Activated CD8-positive, alpha-beta memory T cell treated with anti-CD3 and anti-CD28 coated beads for 48 hours (primary cell): Measurements from ENCODE around the gene ARMC9.

Experiments used
- DNase-seq, 3 experiments: peaks; one replicate each; pipeline ENCODE4 v3.0.0-alpha.2; 2020; ENCODE audit warnings: low read depth in 2 of 3, low spot score in 2 of 3

The ARMC9 gene

DNA sequence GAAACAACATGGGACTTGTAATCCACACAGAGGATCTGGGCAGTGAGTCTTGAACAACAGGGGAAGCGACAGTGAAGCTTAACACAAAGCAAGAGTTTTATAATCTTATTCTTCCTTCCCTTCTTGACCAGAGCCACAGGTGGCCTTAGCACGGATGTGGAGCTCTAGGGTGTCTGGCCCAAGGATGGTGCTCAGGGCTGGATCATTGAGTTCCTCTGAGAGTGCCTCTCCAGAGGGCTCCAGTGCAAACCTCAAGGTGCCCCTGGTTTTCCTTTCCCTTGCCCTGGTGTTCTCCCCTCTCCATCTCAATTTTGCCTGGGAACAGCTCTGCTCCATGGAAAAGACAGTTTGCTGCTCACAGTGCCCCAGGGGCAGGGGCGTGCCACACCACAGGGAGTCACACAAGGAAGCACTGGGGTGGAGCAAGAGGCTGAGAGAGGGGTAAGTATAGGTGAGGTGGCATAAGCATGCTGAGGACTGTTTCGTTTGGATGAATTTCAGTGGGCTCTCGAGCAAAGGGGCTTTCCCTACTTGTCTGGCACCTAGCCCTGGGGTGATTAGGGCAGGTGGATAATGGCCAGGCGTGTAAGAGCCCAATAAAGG, 108.5 kb downstream of the ARMC9 start:
- no peak for DNase-seq

DNA sequence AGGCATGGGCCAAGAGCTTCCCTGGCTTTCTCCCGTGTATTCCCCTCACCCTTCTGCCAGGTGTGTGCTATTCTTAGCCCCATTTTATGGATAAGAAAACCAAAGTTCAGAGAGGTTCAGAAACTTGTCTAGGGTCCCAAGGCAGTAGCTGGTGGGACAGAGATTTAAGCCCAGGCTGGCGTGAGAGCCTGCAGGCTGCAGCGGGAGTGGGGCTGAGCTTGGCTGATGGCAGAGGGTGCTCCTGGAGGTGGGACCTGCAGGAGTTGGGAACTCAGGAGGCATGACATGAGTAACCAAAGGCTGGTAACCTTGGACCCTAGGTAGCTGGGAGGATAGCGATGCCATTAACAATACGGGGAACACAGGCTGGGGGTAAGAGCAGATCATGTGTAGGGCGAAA, 109.8 kb downstream of the ARMC9 start:
- no peak for DNase-seq

GRCh38 chr2:231308631-231309428, 110.4 kb downstream of the ARMC9 start:
- no peak for DNase-seq

DNA sequence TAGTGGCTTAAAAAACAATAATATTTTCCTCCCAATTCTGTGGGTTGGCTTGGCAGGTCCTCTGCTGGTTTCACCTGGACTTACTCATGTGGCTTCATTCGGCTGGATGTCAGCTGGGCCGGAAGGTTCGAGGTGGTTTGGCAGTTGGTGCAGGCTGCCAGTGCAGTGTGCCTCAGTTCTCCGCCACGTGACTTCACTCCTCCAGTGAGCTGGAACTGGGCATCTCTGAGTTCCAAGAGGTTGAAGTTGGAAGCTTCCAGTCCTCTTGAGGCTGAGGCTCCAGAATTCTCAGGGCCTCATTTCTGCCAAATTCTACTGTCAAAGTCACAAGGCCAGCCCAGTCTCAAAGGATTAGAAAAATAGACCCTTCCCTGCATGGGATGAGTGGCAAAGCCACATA, 113.6 kb downstream of the ARMC9 start:
- no peak for DNase-seq

- DNase-seq, result no peak
Measured at GRCh38 chr2:231315896-231316295, 117.5 kb downstream of the ARMC9 start.

DNA sequence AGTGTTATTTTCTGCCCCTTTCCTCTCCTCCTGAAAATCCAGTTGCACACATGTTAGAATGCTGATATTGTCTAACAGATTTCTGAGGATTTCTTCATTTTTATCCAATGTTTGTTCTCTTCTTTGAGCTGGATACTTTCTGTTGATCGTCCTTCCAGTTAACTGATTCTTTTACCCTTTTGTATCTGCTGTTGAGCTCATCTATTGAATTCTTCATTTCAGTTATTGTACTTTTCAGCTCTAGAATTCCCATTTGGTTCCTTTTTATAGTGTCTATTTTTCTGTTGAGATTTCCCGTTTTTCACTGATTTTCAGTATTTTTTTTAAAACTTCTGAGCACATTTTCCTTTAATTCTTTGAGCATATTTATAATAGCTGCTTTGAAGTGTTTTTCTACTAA, 119.1 kb downstream of the ARMC9 start:
- DNase-seq, result no peak

GRCh38 chr2:231318436-231318835, 120.0 kb downstream of the ARMC9 start:
- DNase-seq, result no peak

DNA sequence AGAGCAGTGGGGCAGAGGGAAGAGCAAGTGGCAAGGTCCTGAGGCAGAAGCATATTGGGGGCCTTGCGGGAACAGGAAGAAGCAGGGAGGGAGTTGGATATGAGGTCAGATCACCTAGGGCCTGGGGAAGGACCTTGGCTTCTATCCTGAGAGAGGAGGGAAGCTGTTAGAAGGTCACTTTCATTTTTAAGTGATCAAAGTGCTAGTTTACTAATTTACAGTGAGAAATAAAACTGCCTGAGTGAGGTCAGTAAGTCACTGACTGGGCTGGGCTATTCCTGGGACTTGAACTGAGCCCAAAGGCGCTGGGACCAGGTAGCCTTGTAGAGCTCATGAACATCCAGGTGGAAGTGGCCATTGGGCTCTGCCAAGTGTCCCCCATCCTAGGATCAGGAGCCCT, 120.5 kb downstream of the ARMC9 start:
- DNase-seq, result no peak

DNA sequence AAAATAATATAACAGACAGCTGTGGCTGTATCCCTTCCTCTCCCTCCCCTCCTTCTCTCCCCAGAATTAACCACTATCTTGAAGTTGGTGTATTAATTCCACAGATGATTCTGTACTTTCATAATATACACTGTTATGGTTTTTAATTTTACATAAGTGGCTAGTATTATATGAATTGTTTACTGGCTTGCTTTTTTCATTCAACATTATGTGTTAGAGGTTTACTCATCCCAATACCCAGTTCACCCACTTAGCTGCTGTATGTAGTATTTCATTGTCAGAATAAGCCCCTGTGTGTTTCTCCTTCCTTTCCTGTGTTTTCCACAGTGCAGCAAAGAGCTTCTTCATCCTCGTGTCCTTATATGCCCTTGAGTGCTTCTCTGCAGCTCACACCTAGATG, 121.4 kb downstream of the ARMC9 start:
- no peak for DNase-seq

- DNase-seq, result no peak
Measured at GRCh38 chr2:231321021-231321420, 122.6 kb downstream of the ARMC9 start.

GRCh38 chr2:231321556-231322334, 123.3 kb downstream of the ARMC9 start:
- no peak for DNase-seq

DNA sequence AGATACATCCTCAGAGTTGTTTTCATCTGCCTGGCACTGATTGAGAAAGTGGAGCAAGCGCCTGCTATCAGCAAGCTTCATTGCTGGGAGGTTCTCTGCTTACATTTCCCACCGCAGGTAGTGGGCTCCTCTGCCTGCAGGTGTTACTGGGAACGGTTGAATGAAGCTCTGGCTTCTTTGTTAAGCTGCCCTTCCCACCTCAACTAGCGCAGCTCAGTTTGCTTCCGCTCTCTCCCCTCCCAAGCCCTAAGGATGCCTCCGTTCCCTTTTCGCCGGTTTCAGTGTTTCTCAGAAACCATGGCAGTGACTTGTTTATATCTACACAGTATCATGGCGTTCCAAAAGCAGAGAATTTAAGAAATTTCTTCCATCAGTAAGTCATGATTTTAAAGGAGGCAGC, 124.9 kb downstream of the ARMC9 start:
- DNase-seq, result no peak

DNA sequence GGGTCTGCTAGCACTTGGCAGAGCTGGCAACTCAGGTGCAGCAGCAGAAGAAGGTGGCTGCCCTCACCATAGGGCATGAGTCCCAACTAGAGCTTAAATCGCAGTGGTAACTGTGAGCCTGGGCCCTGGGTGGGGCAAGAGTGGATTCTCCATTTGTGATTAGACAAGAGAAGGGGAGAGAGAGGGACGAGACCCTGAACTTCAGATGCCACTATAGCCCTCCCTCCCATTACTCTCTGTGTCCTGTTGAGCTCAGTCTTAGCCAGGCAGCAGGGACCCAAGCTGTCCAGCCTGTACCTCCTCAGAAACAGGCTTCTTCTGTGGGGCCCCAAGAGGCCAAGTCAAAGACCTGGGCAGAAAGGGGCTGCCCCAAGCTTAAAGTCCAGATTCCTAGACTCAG, 127.4 kb downstream of the ARMC9 start:
- no peak for DNase-seq

DNA sequence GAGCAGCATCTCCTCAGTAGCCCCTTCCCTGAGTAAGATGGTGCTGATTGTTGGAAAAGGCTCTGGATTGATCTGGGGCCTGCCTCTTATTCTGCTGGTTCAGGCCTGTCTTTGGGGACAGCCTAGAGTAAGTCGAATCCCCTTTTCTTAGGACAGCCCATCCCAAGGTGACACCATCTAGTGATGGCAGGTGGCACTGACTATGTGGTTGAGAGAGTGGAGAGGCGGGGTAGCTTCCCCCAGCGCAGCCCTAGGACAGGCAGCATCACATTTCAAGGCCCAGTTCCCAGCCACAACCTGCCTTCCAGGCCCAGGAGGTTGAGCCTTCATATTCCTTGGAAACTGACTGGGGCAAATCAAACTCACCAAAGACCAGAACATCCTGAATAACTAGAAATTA, 128.0 kb downstream of the ARMC9 start:
- no peak for DNase-seq

- no peak for DNase-seq
Measured at GRCh38 chr2:231330311-231330710, 131.9 kb downstream of the ARMC9 start.

DNA sequence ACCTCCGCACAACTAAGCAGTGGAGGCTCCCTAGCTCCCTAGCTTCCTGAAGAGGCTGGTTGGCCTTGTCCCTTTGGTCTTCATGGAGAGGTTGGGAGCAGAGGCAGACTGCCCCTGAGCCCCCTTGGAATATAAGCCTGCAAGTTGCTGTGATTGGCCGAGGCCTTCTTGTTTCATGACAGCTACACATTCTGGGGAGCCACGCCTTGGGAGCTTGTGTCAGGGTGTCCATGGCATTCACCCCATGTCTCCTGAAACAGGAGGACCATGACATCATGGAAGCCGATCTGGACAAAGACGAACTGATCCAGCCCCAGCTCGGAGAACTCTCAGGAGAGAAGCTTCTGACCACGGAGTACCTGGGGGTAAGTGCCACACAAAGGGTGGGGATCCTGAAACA, 133.1 kb downstream of the ARMC9 start:
- no peak for DNase-seq

GRCh38 chr2:231332388-231332787, 134.0 kb downstream of the ARMC9 start:
- no peak for DNase-seq

DNA sequence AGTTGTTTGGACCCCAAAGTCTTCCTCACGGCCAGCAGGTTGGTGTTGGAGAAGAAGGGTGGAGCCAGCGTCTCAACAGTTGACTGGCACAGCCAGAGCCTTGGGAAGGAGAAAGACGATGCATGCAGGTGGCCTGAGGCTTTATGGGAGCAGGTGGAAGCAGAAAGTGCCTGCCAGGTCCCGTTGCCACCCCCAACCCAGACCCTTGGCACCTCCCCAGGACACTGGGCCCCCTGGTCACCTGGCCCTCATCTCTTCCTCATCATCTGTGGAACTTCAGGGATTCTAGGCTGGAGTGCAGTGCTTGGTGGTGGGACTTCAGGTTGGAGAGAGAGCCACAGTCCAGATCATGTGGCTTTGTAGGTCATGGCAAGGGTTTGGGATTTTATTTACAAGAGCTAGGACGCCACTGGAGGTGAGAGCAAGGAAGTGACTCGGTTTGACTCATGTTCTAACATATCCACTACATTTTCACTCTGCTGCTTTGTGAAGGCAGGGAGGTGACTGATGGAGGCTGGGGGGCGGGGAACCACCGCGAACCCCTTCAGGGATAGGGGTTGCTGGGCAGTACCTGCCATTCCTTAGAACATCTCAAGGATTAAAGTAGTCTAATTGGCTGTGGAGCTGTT, 134.6 kb downstream of the ARMC9 start:
- DNase-seq, result no peak

- DNase-seq, result no peak
Measured at GRCh38 chr2:231334179-231334930, 135.9 kb downstream of the ARMC9 start.

DNA sequence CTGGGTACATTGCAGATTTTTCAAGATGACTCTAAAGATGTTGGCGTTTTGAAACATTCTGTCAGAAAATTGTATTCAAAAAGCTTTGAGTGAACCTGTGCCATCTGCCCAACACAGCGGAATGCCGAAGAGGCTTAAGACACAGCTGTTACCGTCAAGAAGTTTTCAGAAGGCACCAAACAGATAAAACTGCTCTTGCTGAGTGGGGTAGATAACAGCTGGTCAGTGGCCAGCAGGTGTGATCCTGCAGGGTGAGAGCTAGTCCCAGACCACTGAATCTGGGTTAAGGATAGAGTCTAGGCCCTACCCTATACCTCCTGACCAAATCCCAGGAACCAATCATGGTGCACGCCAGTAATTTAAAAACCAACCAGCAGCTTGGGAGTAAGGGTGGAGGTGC, 136.6 kb downstream of the ARMC9 start:
- no peak for DNase-seq

DNA sequence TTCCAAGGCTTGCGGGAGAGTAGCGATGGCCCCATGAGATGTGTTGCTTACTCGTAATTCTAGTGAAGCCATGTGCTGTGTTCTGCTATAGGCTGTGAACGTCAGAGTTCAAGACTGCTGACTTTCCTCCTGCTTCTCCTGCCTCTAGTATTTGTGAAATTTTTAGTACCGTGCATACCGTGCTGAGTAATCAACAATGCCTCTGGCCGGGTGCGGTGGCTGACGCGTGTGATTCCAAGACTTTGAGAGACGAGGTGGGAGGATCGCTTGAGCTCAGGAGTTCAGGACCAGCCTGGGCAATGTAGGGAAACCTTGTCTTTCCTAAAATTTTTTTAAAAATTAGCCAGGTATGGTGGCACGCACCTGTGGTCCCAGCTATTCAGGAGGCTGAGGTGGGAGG, 137.2 kb downstream of the ARMC9 start:
- no peak for DNase-seq
